Measurements from ENCODE around the gene ABHD2.

Gene ABHD2

DNA sequence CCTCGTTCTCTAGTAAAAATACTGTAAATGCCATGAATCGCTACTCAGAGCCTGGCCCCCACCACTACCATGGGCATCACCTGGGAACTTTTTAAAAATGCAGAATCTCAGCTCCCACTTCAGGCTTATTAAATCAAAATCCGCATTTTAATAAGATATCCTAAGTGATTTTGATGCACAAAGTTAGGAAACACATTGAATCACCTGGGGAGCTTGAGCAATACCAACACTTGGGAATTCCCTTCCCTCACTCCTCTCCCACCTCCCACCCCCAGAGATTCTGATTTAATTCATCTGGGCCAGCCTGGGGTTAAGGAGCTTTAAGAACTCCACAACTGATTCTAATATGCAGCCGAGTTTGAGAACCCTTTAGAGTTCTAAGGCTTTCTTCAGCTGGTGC lies 106.4 kb downstream of the ABHD2 start:
- Histone ChIP-seq H3K9me3 (replicated peaks in 1 of 11) (no peaks in the 10 kb centered on the region), H3K27ac (no peak overlapping the region), H4K20me1 (no peaks in the 10 kb centered on the region), H3K4me2 (no peak overlapping the region), H3K4me3 (no peak overlapping the region), H3K36me3 (peaks cover 63 to 98% (median 82%) of the 10 kb centered on the region in 11 experiments), H3K9ac (no peak overlapping the region), H3K4me1 (peaks cover 0 to 24% (median 20%) of the 10 kb centered on the region in 10 experiments; a peak in 11 of 20 replicates), H3K27me3 (no peaks in the 10 kb centered on the region)
- TF ChIP-seq Cebpa-rat (IDR thresholded peaks at IDR 0.05), result no peak

DNA sequence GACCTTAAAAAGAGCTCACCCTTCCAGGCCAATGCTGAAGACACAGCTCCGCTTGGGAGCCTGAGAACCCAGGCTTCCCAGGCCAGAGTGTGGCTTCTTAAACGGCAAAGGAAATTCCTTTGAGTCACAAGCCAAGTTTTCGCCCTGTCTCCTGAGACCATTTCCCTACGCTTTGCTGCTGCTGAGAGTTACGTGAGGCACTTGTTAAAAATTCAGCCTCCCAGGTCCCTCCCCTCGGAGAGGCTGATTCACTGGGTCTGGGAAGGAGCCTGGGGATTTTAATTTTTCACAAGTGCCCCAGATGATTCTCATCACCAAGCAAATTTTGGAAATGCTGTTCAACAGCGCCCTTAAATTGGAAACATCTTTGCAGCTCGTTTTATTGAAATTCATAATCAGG lies 107.6 kb downstream of the ABHD2 start:
- H3K9me3 ChIP-seq (replicated peaks in 1 of 11), result no peaks in the 10 kb centered on the region
- peaks cover 57 to 94% (median 76%) of the 10 kb centered on the region in 11 experiments for H3K36me3 ChIP-seq
- no peak for TF ChIP-seq Cebpa-rat (IDR thresholded peaks at IDR 0.05)
- H4K20me1 ChIP-seq, result no peaks in the 10 kb centered on the region
- no peak overlapping the region for H3K27ac ChIP-seq
- H3K9ac ChIP-seq, result no peak overlapping the region
- peaks cover 0 to 24% (median 19%) of the 10 kb centered on the region in 10 experiments; a peak in 11 of 20 replicates for H3K4me1 ChIP-seq
- no peak overlapping the region for H3K4me2 ChIP-seq
- no peaks in the 10 kb centered on the region for H3K27me3 ChIP-seq
- no peak overlapping the region for H3K4me3 ChIP-seq

DNA sequence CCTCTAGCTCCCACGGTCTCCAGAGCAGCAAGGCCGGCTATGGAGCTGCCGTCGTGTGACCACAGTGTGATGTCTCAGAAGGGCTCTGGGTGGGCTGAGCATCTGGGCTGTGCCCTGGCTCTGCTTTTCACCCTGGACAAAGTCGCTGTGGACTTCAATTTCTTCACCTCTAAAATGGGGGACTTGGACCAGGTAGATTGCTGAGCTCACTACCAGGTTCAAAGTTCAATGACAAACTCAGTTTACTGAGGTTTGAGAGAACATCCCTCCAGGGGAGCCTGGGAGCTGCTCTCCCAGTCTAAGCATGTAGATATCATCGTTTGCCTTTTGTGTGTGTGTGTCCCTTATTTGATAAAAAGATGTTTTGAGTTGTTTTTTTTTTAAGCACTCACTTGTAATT lies 108.0 kb downstream of the ABHD2 start:
- H3K36me3 ChIP-seq, result peaks cover 57 to 94% (median 73%) of the 10 kb centered on the region in 11 experiments
- no peak overlapping the region for H3K9ac ChIP-seq
- H3K4me3 ChIP-seq, result no peak overlapping the region
- no peak for TF ChIP-seq Cebpa-rat (IDR thresholded peaks at IDR 0.05)
- H3K4me2 ChIP-seq, result no peak overlapping the region
- no peaks in the 10 kb centered on the region for H4K20me1 ChIP-seq
- no peaks in the 10 kb centered on the region for H3K9me3 ChIP-seq (replicated peaks in 1 of 11)
- peaks cover 0 to 20% (median 15%) of the 10 kb centered on the region in 10 experiments; a peak in 11 of 20 replicates for H3K4me1 ChIP-seq
- no peak overlapping the region for H3K27ac ChIP-seq
- H3K27me3 ChIP-seq, result no peaks in the 10 kb centered on the region

DNA sequence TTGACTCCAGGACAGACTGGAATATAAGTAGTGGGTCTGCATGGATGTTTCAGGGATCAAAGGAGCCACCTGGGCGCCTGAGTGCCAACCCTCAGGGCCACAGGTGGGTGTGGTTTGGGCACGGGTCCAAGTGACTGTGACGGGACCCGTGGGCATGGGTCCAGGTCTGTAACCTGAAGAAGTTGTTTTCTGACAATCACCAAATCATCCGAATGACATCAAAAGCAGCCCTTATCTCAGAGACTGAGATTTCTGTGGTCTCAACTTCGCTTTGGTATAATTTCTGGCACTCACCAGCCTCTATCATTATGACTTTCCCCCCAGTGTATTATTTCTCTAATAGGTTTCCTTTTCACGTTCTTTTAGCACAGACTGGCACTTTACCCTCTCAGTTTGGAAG lies 108.7 kb downstream of the ABHD2 start:
- Histone ChIP-seq H3K4me2 (no peak overlapping the region), H3K27me3 (no peaks in the 10 kb centered on the region), H4K20me1 (no peaks in the 10 kb centered on the region), H3K4me3 (no peak overlapping the region), H3K27ac (no peak overlapping the region), H3K9me3 (replicated peaks in 1 of 11) (no peaks in the 10 kb centered on the region), H3K4me1 (peaks cover 0 to 12% (median 7%) of the 10 kb centered on the region in 10 experiments; a peak in 8 of 20 replicates), H3K36me3 (peaks cover 51 to 89% (median 67%) of the 10 kb centered on the region in 11 experiments), H3K9ac (no peak overlapping the region)
- TF ChIP-seq Cebpa-rat (IDR thresholded peaks at IDR 0.05), result no peak

DNA sequence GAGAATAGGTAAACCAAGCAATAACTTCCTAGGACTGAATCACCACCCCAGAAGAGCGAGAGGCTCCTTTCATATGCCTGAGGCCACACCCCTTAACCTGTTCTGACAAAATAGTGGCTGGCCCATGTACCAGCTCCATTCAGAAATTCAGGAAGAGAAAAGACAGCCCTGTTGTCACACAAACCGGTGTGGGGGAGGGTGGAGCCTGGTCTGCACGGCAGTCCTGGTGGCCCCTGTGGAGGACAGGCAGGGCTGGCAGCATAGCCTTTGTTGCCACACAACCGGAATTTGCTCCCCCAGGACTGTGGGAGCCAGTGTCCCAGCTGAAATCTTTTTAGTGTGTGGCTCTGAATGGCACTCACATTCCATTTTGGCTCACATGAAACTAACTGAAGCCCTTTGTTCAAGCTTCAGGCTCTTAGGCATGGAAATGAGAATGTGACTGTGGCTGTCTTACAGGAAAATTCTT lies 109.3 kb downstream of the ABHD2 start:
- Histone ChIP-seq H3K27me3 (no peaks in the 10 kb centered on the region), H3K4me3 (no peak overlapping the region), H3K9me3 (replicated peaks in 1 of 11) (no peaks in the 10 kb centered on the region), H3K9ac (no peak overlapping the region), H3K4me1 (peaks cover 0 to 7% (median 2%) of the 10 kb centered on the region in 10 experiments; a peak in 6 of 20 replicates), H3K27ac (no peak overlapping the region), H4K20me1 (no peaks in the 10 kb centered on the region), H3K4me2 (no peak overlapping the region), H3K36me3 (peaks cover 47 to 84% (median 61%) of the 10 kb centered on the region in 11 experiments)
- TF ChIP-seq Cebpa-rat (IDR thresholded peaks at IDR 0.05), result no peak

GRCh38 chr15:89198196-89198595 lies 109.9 kb downstream of the ABHD2 start:
- no peak overlapping the region for H3K9ac ChIP-seq
- peaks cover 0 to 5% (median under 1%) of the 10 kb centered on the region in 10 experiments; a peak in 8 of 20 replicates for H3K4me1 ChIP-seq
- H3K9me3 ChIP-seq (replicated peaks in 1 of 11), result no peaks in the 10 kb centered on the region
- no peak overlapping the region for H3K4me2 ChIP-seq
- no peak overlapping the region for H3K27ac ChIP-seq
- peaks cover 40 to 77% (median 55%) of the 10 kb centered on the region in 11 experiments for H3K36me3 ChIP-seq
- no peak overlapping the region for H3K4me3 ChIP-seq
- H3K27me3 ChIP-seq, result no peaks in the 10 kb centered on the region
- H4K20me1 ChIP-seq, result no peaks in the 10 kb centered on the region
- TF ChIP-seq Cebpa-rat (IDR thresholded peaks at IDR 0.05), result no peak

GRCh38 chr15:89198934-89199333 lies 110.7 kb downstream of the ABHD2 start:
- H3K36me3 ChIP-seq, result peaks cover 33 to 70% (median 47%) of the 10 kb centered on the region in 11 experiments
- no peak overlapping the region for H3K9ac ChIP-seq
- H3K9me3 ChIP-seq (replicated peaks in 1 of 11), result no peaks in the 10 kb centered on the region
- no peaks in the 10 kb centered on the region for H3K27me3 ChIP-seq
- no peak for TF ChIP-seq Cebpa-rat (IDR thresholded peaks at IDR 0.05)
- no peak overlapping the region for H3K4me2 ChIP-seq
- H3K27ac ChIP-seq, result no peak overlapping the region
- H4K20me1 ChIP-seq, result no peaks in the 10 kb centered on the region
- peaks cover 0 to 13% (median 8%) of the 10 kb centered on the region in 10 experiments; a peak in 18 of 20 replicates for H3K4me1 ChIP-seq
- H3K4me3 ChIP-seq, result no peak overlapping the region

- no peak for TF ChIP-seq Cebpa-rat (IDR thresholded peaks at IDR 0.05)
- H4K20me1 ChIP-seq, result no peaks in the 10 kb centered on the region
- no peaks in the 10 kb centered on the region for H3K9me3 ChIP-seq (replicated peaks in 1 of 11)
- no peak overlapping the region for H3K4me3 ChIP-seq
- peaks cover 24 to 62% (median 39%) of the 10 kb centered on the region in 11 experiments for H3K36me3 ChIP-seq
- H3K4me2 ChIP-seq, result no peak overlapping the region
- H3K4me1 ChIP-seq, result peaks cover 0 to 21% (median 16%) of the 10 kb centered on the region in 10 experiments; a peak in 18 of 20 replicates
- H3K27me3 ChIP-seq, result no peaks in the 10 kb centered on the region
- no peak overlapping the region for H3K9ac ChIP-seq
- no peak overlapping the region for H3K27ac ChIP-seq
Measured at GRCh38 chr15:89199746-89200145, 111.5 kb downstream of the ABHD2 start.

- no peak for TF ChIP-seq Cebpa-rat (IDR thresholded peaks at IDR 0.05)
- H3K4me2 ChIP-seq, result no peak overlapping the region
Measured at GRCh38 chr15:89200182-89200581, 111.9 kb downstream of the ABHD2 start.

GRCh38 chr15:89201465-89202005 lies 113.3 kb downstream of the ABHD2 start:
- Histone ChIP-seq H3K36me3 (peaks cover 9 to 44% (median 24%) of the 10 kb centered on the region in 11 experiments; a peak in 17 of 22 replicates), H3K27me3 (no peaks in the 10 kb centered on the region), H3K9me3 (replicated peaks in 1 of 11) (no peaks in the 10 kb centered on the region), H3K9ac (no peak overlapping the region), H3K27ac (no peak overlapping the region), H4K20me1 (no peaks in the 10 kb centered on the region), H3K4me3 (no peak overlapping the region), H3K4me2 (no peak overlapping the region), H3K4me1 (peaks cover 7 to 39% (median 32%) of the 10 kb centered on the region in 10 experiments; a peak in 19 of 20 replicates)
- 0 out of 22 replicates have a peak, but pooled peaks of 1 of the 11 experiments have one; percentile 45 for TF ChIP-seq Cebpa-rat (IDR thresholded peaks at IDR 0.05)

More at GRCh38 chr15:89200182-89200581, 111.9 kb downstream of the ABHD2 start:
- peaks cover 0 to 25% (median 20%) of the 10 kb centered on the region in 10 experiments; a peak in 18 of 20 replicates for H3K4me1 ChIP-seq
- peaks cover 20 to 57% (median 35%) of the 10 kb centered on the region in 11 experiments for H3K36me3 ChIP-seq
- no peaks in the 10 kb centered on the region for H3K9me3 ChIP-seq (replicated peaks in 1 of 11)
- H3K9ac ChIP-seq, result no peak overlapping the region
- no peak overlapping the region for H3K27ac ChIP-seq
- no peak overlapping the region for H3K4me3 ChIP-seq
- no peaks in the 10 kb centered on the region for H3K27me3 ChIP-seq
- no peaks in the 10 kb centered on the region for H4K20me1 ChIP-seq

All from BLaER1 treated with 17β-estradiol and CSF1 and Interleukin-3, amounts not matched to agents 10 nM and 100 nM (cell line).